ENCODE data around the gene ZBTB17.
A peak's percentile ranks its signal among the peaks of the same experiment; 100 is the strongest.
"Not testable (repeated sequence)": the region's sequence is repeated elsewhere in the genome, so short reads cannot be mapped to it uniquely, and the experiment has no call there.

The ZBTB17 gene

GRCh38 chr1:15931884-15932283 is 44.0 kb downstream of the ZBTB17 start:
- DNase-seq: no peak

GRCh38 chr1:15931401-15931800 is 44.5 kb downstream of the ZBTB17 start:
- DNase-seq: no peak

GRCh38 chr1:15928971-15929965 is 46.6 kb downstream of the ZBTB17 start:
- DNase-seq: no peak

GRCh38 chr1:15926448-15926847 is 49.5 kb downstream of the ZBTB17 start:
- not testable (repeated sequence) for DNase-seq

- no peak for DNase-seq
These were observed 52.7 kb downstream of the ZBTB17 start for GRCh38 chr1:15923241-15923640.

- peak; percentile 91 for DNase-seq
These were observed 56.8 kb downstream of the ZBTB17 start for GRCh38 chr1:15918962-15919715.

- DNase-seq: no peak
These were observed 59.0 kb downstream of the ZBTB17 start for GRCh38 chr1:15916916-15917315.

- no peak for DNase-seq
These were observed 59.5 kb downstream of the ZBTB17 start for GRCh38 chr1:15916417-15916816.

- no peak for DNase-seq
These were observed 59.9 kb downstream of the ZBTB17 start for GRCh38 chr1:15915991-15916390.

- DNase-seq: not testable (repeated sequence)
These were observed 62.3 kb downstream of the ZBTB17 start for GRCh38 chr1:15913607-15914006.

- DNase-seq: no peak
These were observed 64.0 kb downstream of the ZBTB17 start for GRCh38 chr1:15911927-15912326.

GRCh38 chr1:15911141-15911540 is 64.8 kb downstream of the ZBTB17 start:
- no peak for DNase-seq

GRCh38 chr1:15908597-15908996 is 67.3 kb downstream of the ZBTB17 start:
- DNase-seq: no peak

GRCh38 chr1:15902882-15903281 is 73.0 kb downstream of the ZBTB17 start:
- no peak for DNase-seq

GRCh38 chr1:15900662-15901279 is 75.1 kb downstream of the ZBTB17 start:
- DNase-seq: no peak

- DNase-seq: no peak
These were observed 76.6 kb downstream of the ZBTB17 start for GRCh38 chr1:15899266-15899665.

- not testable (repeated sequence) for DNase-seq
These were observed 78.9 kb downstream of the ZBTB17 start for GRCh38 chr1:15896841-15897610.

GRCh38 chr1:15895233-15895632 is 80.7 kb downstream of the ZBTB17 start:
- no peak for DNase-seq

- DNase-seq: not testable (repeated sequence)
These were observed 82.9 kb downstream of the ZBTB17 start for GRCh38 chr1:15892857-15893599.

Measured in activated CD4-positive, alpha-beta T cell treated with anti-CD3 and anti-CD28 coated beads, Interleukin-2, amount 50 U/mL, for 16 hours (primary cell).